HG02884 (cell line): ENCODE data around the gene KCNK1.
"Not testable (repeated sequence)": the region's sequence is repeated elsewhere in the genome, so short reads cannot be mapped to it uniquely, and the experiment has no call there.

Experiments
- ATAC-seq: cut with Tn5 transposase; IDR thresholded peaks from one replicate; pipeline ENCODE4 v1.9.1; 2021; ENCODE audit warnings: mild to moderate bottlenecking, moderate library complexity; ENCODE audit not compliant: unreplicated experiment

KCNK1 gene

DNA sequence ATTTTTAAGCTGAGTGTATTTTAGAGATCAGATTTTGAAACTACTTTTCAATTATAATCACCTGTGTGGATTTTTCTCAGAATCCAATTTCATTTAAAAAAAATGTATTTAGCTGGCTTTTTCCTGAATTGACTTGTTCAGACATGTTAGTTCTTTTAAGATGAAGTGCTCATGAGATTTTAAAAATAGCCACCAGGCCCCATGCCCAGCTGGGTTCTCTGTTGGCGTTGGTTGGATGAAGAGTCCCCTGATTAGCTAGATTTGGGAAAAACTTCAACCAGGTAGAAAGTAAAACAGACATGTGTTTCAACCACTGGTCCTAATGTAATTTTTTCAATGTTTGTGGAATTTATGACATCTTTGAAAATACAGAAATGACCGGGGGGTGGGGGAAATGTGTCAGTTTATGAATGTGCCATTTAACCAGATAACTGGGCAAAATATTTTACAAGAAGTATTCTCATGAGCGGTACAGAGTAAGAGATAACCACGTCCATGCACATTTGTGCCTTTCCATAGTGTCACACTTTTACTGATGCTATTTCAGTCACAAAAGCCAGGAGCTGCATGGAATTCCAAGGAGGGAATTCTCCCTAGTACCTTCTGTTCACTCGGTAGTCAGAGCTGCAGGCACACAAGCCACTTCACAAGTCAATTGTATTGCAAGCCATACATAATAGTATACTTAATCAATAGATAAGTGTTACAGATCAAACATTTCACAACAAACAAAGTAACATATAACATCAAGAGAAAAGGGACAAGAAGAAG is 51.1 kb downstream of the KCNK1 start:
- ATAC-seq = no peak

DNA sequence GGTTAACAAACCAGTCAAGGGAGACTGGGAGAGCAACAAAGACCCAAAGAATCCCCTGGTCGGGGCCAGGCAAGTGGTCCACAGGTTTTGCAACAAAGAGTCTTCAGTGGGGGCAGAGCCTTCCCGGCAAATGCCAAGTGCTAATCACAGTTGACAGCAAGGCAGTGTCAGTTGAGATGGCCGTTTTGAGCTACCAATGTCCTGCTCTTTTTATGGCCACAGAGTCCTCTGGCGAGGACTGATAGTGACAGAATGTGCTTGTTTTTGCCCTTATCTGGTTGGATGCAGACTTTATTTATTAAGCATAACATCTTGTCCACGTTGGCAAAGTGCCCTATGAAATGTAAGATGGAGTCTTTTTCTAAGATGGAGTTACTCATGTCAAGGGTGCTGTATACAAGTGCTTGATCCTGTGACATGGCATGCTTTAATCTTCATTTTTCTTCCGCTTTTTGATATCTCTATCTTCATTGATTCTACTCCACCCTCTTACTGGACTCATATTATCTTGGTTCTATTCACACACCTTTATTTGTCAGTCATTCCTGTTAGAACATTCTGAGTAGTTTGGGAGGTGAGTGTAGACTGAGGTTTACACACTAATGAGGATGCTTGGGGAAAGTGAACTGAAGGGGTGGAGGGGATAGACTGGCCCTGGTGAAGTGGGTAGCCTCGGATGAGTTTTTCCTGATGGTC is 51.8 kb downstream of the KCNK1 start:
- ATAC-seq = no peak

DNA sequence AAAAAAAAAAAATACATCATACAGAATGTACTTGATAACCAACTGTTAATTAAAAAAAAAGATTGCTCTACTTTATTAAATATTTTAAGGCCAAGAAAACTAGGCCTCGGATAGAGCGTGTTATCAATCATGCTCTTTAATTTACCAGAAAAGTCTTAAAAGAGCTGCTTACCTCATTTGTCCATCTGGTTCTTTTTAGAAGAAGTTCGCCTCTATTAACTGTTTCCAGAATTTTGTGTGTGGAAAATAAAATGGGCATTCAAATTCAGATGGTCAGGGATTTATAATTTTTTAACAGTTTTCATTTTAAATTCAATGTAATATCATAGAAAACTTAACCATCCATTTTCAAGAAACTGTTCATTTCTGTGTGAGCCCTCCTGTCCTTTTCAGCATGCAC is 53.8 kb downstream of the KCNK1 start:
- ATAC-seq = no peak

- ATAC-seq = no peak
These were observed 54.3 kb downstream of the KCNK1 start for GRCh38 chr1:233668146-233668724.

GRCh38 chr1:233668725-233669294 is 54.9 kb downstream of the KCNK1 start:
- no peak for ATAC-seq

- ATAC-seq = not testable (repeated sequence)
These were observed 56.5 kb downstream of the KCNK1 start for GRCh38 chr1:233670363-233670762.

DNA sequence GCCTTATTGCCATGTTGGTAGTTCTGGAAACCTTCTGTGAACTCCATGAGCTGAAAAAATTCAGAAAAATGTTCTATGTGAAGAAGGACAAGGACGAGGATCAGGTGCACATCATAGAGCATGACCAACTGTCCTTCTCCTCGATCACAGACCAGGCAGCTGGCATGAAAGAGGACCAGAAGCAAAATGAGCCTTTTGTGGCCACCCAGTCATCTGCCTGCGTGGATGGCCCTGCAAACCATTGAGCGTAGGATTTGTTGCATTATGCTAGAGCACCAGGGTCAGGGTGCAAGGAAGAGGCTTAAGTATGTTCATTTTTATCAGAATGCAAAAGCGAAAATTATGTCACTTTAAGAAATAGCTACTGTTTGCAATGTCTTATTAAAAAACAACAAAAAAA is 57.4 kb downstream of the KCNK1 start:
- ATAC-seq = no peak

DNA sequence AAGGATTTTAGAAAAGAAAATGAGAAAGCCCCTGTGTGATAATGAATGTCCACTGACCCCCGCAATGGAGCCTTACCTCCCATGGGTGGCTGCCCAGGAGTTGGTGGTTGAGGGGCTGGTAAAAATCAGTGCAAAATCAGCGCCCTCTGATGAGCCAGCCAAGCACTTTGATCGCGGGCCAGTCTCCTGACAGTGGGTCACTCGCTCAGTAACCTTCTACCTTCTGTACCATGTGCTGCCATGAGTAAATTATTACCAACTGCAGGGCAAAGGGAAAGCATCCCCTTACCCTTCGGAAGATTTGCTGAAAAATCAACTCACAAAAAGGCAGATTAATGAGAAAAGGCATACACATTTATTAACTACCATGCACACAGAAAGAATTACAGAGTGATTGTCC is 58.8 kb downstream of the KCNK1 start:
- ATAC-seq = no peak

GRCh38 chr1:233673261-233673946 is 59.5 kb downstream of the KCNK1 start:
- ATAC-seq = no peak

GRCh38 chr1:233673947-233674431 is 60.1 kb downstream of the KCNK1 start:
- ATAC-seq = no peak

GRCh38 chr1:233675446-233675845 is 61.5 kb downstream of the KCNK1 start:
- ATAC-seq = no peak

- ATAC-seq = peak; percentile 82
These were observed 62.0 kb downstream of the KCNK1 start for GRCh38 chr1:233675893-233676292.

- ATAC-seq = no peak
These were observed 63.9 kb downstream of the KCNK1 start for GRCh38 chr1:233677690-233678354.

GRCh38 chr1:233679030-233679429 is 65.1 kb downstream of the KCNK1 start:
- no peak for ATAC-seq

- ATAC-seq = no peak
These were observed 65.9 kb downstream of the KCNK1 start for GRCh38 chr1:233679591-233680373.

DNA sequence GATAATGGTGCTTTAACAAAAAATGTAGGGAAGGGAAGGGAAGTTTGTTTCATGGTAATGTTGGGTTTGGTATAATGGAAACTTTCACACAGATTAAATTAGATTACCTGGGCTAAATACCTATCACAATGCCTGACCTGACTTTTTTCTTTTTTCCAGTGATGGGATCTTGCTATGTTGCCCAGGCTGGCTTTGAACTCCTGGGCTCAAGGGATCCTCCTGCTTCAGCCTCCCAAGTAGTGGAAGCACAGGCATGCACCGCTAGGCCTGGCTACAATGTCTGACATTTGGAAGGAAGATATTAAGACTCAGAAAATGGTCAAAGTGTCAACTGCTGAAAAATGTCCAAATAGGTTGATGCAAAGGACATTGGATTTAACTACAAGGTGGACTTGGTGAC is 67.4 kb downstream of the KCNK1 start:
- ATAC-seq = no peak

DNA sequence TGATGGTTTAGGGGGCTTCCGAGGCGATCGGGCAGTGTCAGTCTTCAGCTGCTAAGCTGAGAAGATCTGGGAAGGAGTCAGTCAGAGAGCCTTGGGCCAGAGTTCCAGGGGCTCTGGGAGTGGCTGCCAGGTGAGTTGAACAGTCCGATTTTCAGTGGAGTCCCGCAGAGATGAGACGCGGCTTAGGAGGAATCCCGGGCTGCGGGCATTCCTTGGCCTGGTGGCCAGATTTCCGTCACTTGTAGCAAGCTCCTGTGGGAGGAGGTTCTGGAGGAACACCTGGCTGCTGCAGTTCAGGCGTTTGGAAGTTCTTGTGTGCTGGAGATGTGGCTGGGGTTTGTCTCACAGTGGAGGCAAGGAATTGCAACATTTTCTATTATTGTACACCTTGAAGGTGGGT is 72.7 kb downstream of the KCNK1 start:
- not testable (repeated sequence) for ATAC-seq

- ATAC-seq = no peak
These were observed 75.3 kb downstream of the KCNK1 start for GRCh38 chr1:233689017-233689747.

DNA sequence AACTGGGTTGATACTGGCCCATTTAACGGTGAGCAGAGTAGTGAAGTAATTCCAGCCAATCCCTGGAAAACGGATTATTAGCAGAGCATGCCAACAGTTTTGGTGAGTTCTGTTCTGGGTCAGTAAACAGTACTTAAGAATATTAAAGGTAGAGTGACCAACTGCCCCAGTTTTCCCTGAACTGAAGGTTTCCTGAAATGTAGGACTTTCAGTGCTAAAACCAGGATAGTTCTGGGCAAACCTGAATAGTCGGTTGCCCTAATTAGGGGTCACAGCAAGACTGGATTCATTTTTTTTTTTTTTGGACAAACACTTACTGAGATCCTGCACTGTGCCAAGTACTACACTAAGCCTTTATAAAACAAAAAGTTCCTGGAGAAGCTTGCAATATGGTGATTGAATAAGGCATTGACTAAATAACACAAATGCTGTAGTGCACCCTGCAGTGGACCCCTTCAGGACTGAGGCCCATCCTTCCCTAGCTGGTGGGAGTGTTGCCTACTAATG is 75.9 kb downstream of the KCNK1 start:
- ATAC-seq = no peak
